GM20000 (cell line): Measurements from ENCODE around the gene HOXB5.

ENCODE experiments used
- DNase-seq: peaks from one replicate; pipeline ENCODE4 v3.0.0; 2012; ENCODE audit warnings: low spot score
- TF ChIP-seq, protein P1 (sequence below): IDR thresholded peaks from 2 replicates; pipeline ENCODE4 v1.5.1; 2012; ENCODE audit warnings: mild to moderate bottlenecking, control low read depth; ENCODE audit errors: extremely low read depth, missing control alignments

HOXB5 gene

GRCh38 chr17:48593126-48593829 lies at the start of gene HOXB5:
HOXB5 (minus strand) TSS chr17:48593779; CDS start chr17:48593682, 97 bp downstream.
- peak; percentile 49 for DNase-seq
- TF ChIP-seq, protein P1, sequence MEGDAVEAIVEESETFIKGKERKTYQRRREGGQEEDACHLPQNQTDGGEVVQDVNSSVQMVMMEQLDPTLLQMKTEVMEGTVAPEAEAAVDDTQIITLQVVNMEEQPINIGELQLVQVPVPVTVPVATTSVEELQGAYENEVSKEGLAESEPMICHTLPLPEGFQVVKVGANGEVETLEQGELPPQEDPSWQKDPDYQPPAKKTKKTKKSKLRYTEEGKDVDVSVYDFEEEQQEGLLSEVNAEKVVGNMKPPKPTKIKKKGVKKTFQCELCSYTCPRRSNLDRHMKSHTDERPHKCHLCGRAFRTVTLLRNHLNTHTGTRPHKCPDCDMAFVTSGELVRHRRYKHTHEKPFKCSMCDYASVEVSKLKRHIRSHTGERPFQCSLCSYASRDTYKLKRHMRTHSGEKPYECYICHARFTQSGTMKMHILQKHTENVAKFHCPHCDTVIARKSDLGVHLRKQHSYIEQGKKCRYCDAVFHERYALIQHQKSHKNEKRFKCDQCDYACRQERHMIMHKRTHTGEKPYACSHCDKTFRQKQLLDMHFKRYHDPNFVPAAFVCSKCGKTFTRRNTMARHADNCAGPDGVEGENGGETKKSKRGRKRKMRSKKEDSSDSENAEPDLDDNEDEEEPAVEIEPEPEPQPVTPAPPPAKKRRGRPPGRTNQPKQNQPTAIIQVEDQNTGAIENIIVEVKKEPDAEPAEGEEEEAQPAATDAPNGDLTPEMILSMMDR = no peak

DNA sequence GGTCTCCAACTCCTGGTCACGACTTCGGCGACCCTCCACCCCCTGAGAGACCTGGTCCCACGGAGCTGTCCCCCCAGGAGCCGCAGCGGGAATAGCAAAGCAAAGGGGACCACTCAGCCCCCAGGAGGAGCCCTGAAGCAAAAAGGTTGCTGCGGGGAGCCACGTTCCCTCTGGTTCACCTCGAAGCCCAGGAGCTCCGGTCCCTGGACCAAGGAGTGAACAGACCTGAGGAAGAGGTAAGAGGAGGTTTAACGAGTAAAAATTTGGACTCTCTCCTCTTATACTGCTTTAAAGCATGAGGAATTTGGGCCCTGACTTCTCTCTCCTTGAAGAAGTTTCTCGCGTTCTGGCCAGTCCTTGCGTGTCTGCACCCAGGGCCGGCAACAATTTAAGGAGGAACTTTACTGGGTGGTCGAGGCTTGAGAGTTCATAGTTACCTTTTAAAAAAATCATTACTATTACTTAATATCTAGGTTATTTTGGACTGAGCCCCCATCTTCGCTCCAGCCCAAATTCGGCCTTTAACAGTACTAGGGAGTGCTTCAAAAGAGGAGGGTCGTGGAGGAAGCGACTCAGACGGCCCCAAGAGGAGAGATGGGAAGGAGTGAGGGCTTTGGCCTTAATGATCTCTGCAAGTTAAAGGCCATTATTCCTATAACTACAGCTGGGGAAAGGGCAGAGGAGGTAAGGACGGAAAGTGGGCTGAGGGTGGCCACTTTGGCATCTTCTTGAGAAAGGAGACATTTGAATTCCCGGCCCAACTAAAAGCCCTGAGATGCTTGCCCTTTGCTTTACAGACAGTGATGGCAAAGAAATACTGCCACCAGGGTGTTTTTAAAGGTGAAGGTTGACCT lies 49.5 kb upstream of the HOXB5 start:
- TF ChIP-seq, protein P1 = no peak

GRCh38 chr17:48642059-48642842 lies 48.7 kb upstream of the HOXB5 start:
- TF ChIP-seq, protein P1 = no peak
- DNase-seq = peak; percentile 35

More for the DNA sequence above, 49.5 kb upstream of the HOXB5 start:
- DNase-seq = peak; percentile 9

DNA sequence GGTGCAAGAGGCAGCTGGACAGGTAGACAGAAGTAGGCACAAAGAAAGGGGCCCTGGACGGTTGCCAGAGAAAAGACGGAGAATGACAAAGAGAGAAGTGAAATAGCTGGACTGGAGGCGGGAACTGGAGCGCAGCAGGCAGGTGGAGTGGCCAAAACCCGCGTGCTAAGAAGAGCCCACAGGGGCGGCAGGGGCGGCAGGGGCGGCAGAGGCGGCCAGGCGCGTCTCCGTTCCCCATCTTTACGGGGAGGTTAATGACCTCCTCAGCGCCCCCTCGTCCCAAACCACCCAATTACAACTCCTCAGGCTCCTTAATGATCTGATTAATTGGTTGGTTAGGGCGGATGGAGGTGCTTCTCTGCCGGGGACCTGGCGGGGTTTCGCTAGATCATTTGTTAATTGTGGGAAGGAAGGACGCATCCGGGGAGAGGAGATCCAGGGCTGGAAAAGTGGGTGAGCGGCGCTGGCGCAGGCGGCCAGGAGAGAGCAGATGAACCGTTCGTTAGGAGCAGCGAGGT lies 48.0 kb upstream of the HOXB5 start:
- no peak for DNase-seq

GRCh38 chr17:48640858-48641180 lies 47.2 kb upstream of the HOXB5 start:
- TF ChIP-seq, protein P1 = no peak
- DNase-seq = no peak

More for the DNA sequence above, 48.0 kb upstream of the HOXB5 start:
- TF ChIP-seq, protein P1 = no peak

GRCh38 chr17:48639982-48640857 lies 46.6 kb upstream of the HOXB5 start:
- TF ChIP-seq, protein P1 = no peak
- DNase-seq = no peak
